ENCODE measurements around the gene MIPOL1. TPM values are rescaled to one million over a fixed set of nuclear protein-coding genes. Genes with fewer than 3 reads are reported as not detected.

Gene MIPOL1
- total and polyA plus RNA-seq, 2 of the 13 experiments (the other 11 are each of a cell fraction or from before 2014, with no cell fraction given), result 8.6 to 34.2 TPM

- TF ChIP-seq, protein P1, sequence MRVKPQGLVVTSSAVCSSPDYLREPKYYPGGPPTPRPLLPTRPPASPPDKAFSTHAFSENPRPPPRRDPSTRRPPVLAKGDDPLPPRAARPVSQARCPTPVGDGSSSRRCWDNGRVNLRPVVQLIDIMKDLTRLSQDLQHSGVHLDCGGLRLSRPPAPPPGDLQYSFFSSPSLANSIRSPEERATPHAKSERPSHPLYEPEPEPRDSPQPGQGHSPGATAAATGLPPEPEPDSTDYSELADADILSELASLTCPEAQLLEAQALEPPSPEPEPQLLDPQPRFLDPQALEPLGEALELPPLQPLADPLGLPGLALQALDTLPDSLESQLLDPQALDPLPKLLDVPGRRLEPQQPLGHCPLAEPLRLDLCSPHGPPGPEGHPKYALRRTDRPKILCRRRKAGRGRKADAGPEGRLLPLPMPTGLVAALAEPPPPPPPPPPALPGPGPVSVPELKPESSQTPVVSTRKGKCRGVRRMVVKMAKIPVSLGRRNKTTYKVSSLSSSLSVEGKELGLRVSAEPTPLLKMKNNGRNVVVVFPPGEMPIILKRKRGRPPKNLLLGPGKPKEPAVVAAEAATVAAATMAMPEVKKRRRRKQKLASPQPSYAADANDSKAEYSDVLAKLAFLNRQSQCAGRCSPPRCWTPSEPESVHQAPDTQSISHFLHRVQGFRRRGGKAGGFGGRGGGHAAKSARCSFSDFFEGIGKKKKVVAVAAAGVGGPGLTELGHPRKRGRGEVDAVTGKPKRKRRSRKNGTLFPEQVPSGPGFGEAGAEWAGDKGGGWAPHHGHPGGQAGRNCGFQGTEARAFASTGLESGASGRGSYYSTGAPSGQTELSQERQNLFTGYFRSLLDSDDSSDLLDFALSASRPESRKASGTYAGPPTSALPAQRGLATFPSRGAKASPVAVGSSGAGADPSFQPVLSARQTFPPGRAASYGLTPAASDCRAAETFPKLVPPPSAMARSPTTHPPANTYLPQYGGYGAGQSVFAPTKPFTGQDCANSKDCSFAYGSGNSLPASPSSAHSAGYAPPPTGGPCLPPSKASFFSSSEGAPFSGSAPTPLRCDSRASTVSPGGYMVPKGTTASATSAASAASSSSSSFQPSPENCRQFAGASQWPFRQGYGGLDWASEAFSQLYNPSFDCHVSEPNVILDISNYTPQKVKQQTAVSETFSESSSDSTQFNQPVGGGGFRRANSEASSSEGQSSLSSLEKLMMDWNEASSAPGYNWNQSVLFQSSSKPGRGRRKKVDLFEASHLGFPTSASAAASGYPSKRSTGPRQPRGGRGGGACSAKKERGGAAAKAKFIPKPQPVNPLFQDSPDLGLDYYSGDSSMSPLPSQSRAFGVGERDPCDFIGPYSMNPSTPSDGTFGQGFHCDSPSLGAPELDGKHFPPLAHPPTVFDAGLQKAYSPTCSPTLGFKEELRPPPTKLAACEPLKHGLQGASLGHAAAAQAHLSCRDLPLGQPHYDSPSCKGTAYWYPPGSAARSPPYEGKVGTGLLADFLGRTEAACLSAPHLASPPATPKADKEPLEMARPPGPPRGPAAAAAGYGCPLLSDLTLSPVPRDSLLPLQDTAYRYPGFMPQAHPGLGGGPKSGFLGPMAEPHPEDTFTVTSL (CRISPR knock-in tag; IDR thresholded peaks at IDR 0.05; ENCODE audit: borderline replicate concordance), result peak; percentile 81; the same call in 1 of the 2 replicates
- peak; percentile 65 to 84 for TF ChIP-seq MAFK (conservative IDR thresholded peaks at IDR 0.05 in 1 of 2, IDR thresholded peaks at IDR 0.05 in 1 of 2; ENCODE audit: low read length in 2 of 2)
- TF ChIP-seq TBX2 (CRISPR knock-in tag; IDR thresholded peaks at IDR 0.05; ENCODE audit: borderline replicate concordance), result no peak
- 0 out of 2 replicates have a peak, but pooled peaks have one; percentile 45 for TF ChIP-seq EHMT2 (IDR thresholded peaks at IDR 0.05; ENCODE audit: borderline replicate concordance, low read depth, low read length)
- TF ChIP-seq ZNF609 (CRISPR knock-in tag; IDR thresholded peaks at IDR 0.05; ENCODE audit: borderline replicate concordance), result peak; percentile 96
- TF ChIP-seq, protein P2, sequence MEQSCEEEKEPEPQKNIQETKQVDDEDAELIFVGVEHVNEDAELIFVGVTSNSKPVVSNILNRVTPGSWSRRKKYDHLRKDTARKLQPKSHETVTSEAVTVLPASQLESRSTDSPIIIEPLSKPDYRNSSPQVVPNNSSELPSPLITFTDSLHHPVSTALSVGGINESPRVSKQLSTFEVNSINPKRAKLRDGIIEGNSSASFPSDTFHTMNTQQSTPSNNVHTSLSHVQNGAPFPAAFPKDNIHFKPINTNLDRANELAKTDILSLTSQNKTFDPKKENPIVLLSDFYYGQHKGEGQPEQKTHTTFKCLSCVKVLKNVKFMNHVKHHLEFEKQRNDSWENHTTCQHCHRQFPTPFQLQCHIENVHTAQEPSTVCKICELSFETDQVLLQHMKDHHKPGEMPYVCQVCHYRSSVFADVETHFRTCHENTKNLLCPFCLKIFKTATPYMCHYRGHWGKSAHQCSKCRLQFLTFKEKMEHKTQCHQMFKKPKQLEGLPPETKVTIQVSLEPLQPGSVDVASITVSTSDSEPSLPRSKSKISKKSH (CRISPR knock-in tag; IDR thresholded peaks at IDR 0.05; ENCODE audit: borderline replicate concordance), result no peak
- TF ChIP-seq, protein P3, sequence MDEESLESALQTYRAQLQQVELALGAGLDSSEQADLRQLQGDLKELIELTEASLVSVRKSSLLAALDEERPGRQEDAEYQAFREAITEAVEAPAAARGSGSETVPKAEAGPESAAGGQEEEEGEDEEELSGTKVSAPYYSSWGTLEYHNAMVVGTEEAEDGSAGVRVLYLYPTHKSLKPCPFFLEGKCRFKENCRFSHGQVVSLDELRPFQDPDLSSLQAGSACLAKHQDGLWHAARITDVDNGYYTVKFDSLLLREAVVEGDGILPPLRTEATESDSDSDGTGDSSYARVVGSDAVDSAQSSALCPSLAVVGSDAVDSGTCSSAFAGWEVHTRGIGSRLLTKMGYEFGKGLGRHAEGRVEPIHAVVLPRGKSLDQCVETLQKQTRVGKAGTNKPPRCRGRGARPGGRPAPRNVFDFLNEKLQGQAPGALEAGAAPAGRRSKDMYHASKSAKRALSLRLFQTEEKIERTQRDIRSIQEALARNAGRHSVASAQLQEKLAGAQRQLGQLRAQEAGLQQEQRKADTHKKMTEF (CRISPR knock-in tag; IDR thresholded peaks at IDR 0.05), result peak; percentile 65; the same call in 1 of the 2 replicates
- TF ChIP-seq THAP11 (CRISPR knock-in tag; IDR thresholded peaks at IDR 0.05), result peak; percentile 18; the same call in 1 of the 2 replicates
- TF ChIP-seq EP300 (IDR thresholded peaks at IDR 0.05; ENCODE audit: low read depth in 2 of 2, low read length in 2 of 2), result peak in 1 of 2 experiments; percentile 55; a peak in 1 of 4 replicates
- TF ChIP-seq EP300 (CRISPR knock-in tag; IDR thresholded peaks at IDR 0.05; ENCODE audit: borderline replicate concordance), result no peak
- TF ChIP-seq DPF2 (CRISPR knock-in tag; IDR thresholded peaks at IDR 0.05; ENCODE audit: borderline replicate concordance, low read depth), result 0 out of 2 replicates have a peak, but pooled peaks have one; percentile 34
- TF ChIP-seq KDM6A (CRISPR knock-in tag; IDR thresholded peaks at IDR 0.05; ENCODE audit: low read depth), result peak; percentile 24; the same call in 1 of the 2 replicates
- TF ChIP-seq MAFF (IDR thresholded peaks at IDR 0.05; ENCODE audit: low read depth, low read length), result peak; percentile 58; the same call in 1 of the 2 replicates
Observed at GRCh38 chr14:37278636-37279538, 81.2 kb downstream of the MIPOL1 start (continued).
